Smooth muscle cell (in vitro differentiated cells): ENCODE measurements around the gene LZTR1. TPM values are rescaled to one million over a fixed set of nuclear protein-coding genes. Genes with fewer than 3 reads are reported as not detected.

Experiments
- DNase-seq: peaks from one replicate; lab custom pipeline; 2025; ENCODE audit not compliant: unreplicated experiment; lab: John Stamatoyannopoulos, UW
- H2AFZ ChIP-seq: fragments of 200-600 bp; sonication (generic); 2 replicates; pipeline ENCODE4 v1.6.0; 2016; ENCODE audit warnings: antibody characterized with exemption, low read depth, mild to moderate bottlenecking
- H3F3A ChIP-seq: fragments of 200-600 bp; sonication (generic); 2 replicates; pipeline ENCODE4 v1.6.0; 2017; ENCODE audit warnings: antibody characterized with exemption, low read depth
- H3K27ac ChIP-seq: fragments of 200-600 bp; sonication (generic); 2 replicates; pipeline ENCODE4 v1.5.1; 2016; ENCODE audit warnings: low read depth, mild to moderate bottlenecking
- H3K27me3 ChIP-seq: fragments of 200-600 bp; sonication (generic); 2 replicates; pipeline ENCODE4 v1.6.1; 2016; ENCODE audit warnings: low read depth, mild to moderate bottlenecking
- H3K36me3 ChIP-seq: fragments of 200-600 bp; sonication (generic); 2 replicates; pipeline ENCODE4 v1.5.1; 2016; ENCODE audit warnings: low read depth
- H3K4me1 ChIP-seq: fragments of 200-600 bp; sonication (generic); 2 replicates; pipeline ENCODE4 v1.5.1; 2016; ENCODE audit warnings: low read depth
- H3K4me2 ChIP-seq: fragments of 200-600 bp; sonication (generic); 2 replicates; pipeline ENCODE4 v1.6.0; 2016; ENCODE audit warnings: mild to moderate bottlenecking
- H3K4me3 ChIP-seq: fragments of 200-600 bp; sonication (generic); 2 replicates; pipeline ENCODE4 v1.5.1; 2016; ENCODE audit warnings: mild to moderate bottlenecking
- H3K79me2 ChIP-seq: fragments of 200-600 bp; sonication (generic); 2 replicates; pipeline ENCODE4 v1.6.0; 2016; ENCODE audit warnings: low read depth, mild to moderate bottlenecking
- H3K9ac ChIP-seq: fragments of 200-600 bp; sonication (generic); 2 replicates; pipeline ENCODE4 v1.6.0; 2016; ENCODE audit warnings: low read depth
- H3K9me3 ChIP-seq: fragments of 200-600 bp; sonication (generic); replicated peaks from 2 replicates; pipeline ENCODE4 v1.5.1; 2016; ENCODE audit warnings: low read depth
- H4K20me1 ChIP-seq: fragments of 200-600 bp; sonication (generic); 2 replicates; pipeline ENCODE4 v1.6.0; 2016; ENCODE audit warnings: low read depth
- CTCF ChIP-seq: fragments of 200-600 bp; sonication (generic); IDR thresholded peaks from 2 replicates; pipeline ENCODE4 v1.5.1; 2017; ENCODE audit warnings: borderline replicate concordance, mild to moderate bottlenecking, antibody characterized with exemption; ENCODE audit not compliant: insufficient read depth, poor library complexity, severe bottlenecking
- WGBS: methylation state at CpG from one replicate; pipeline ENCODE4 v1.1.7; 2016; ENCODE audit warnings: low lambda C conversion rate; 5-methylcytosine and 5-hydroxymethylcytosine counted together
- polyA plus RNA-seq: library from polyadenylated mRNA; unstranded; fragments of >200 nt; fragmentation: Nextera tagmentation; extraction: Ambion mirVana; gene quantifications from 2 replicates; pipeline ENCODE4 v1.2.1, GENCODE V29; 2016
- total RNA-seq: library from RNA; depleted of rRNA; stranded (reverse); fragments of >200 nt; gene quantifications from 2 replicates; pipeline ENCODE4 v1.2.3, GENCODE V29; 2014

LZTR1 gene
- total and polyA plus RNA-seq, 2 experiments from 2014 or later: 34.2 to 43.9 TPM

DNA sequence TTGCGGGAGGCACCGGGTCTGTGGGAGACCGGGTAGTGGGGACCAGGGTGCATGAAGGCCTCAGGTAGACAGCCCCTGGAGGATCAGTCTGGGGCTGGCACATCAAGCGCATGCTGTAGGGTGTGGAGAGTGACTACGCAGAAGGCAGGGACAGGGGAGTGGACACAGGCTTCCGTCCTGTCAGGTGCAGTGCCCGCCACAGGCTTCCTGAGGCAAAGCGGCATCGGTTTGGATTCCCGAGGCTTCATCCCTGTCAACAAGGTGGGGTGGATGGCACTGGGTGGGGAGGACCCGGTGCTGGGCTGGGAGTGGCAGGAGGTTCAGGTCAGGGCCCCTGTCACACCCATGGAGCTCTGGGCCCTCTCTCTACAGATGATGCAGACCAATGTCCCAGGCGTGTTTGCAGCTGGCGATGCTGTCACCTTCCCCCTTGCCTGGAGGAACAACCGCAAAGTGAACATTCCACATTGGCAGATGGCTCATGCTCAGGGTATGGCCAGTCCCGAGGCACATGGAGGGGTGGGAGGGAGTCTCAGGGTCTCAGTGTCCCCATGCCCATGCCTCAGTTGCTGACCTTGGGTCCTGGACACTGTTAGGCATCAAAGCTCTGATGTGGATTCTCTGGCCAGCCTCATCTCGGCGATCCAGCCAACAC is 4.5 kb upstream of the LZTR1 start:
- H3F3A ChIP-seq: no peaks in the 10 kb centered on the region
- H2AFZ ChIP-seq: no peak overlapping the region
- no peak for TF ChIP-seq CTCF
- H3K79me2 ChIP-seq: peaks cover 4% of the 10 kb centered on the region
- H3K4me1 ChIP-seq: peaks cover 14% of the 10 kb centered on the region
- no peak overlapping the region for H3K4me2 ChIP-seq
- H3K27me3 ChIP-seq: no peaks in the 10 kb centered on the region
- H4K20me1 ChIP-seq: no peaks in the 10 kb centered on the region
- H3K4me3 ChIP-seq: no peak overlapping the region
- no peaks in the 10 kb centered on the region for H3K36me3 ChIP-seq
- no peak overlapping the region for H3K27ac ChIP-seq
- WGBS: 94% methylated on average over 17 of the region's 17 CpGs
- H3K9me3 ChIP-seq: no peaks in the 10 kb centered on the region
- no peak for DNase-seq
- no peak overlapping the region for H3K9ac ChIP-seq

DNA sequence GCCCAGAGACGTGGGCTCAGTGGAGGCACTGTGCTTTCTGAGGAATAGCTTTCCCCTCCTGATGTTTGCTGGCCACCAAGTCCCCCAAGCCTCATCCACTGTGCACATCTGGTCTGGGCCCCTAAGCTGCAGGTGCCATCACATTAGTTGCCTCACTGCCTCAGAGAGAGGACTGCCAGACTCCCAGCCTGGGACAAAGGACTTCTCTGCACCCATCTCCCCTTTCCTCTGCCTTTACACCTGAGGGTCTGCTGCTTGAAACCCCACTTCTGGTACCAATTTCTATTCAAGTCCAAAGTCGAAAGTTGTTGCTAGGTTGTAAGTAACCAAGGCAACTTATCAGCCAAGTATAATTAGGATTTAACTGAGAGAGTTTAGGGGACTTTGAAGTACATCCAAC is 3.7 kb upstream of the LZTR1 start:
- no peak for TF ChIP-seq CTCF
- Histone ChIP-seq H3F3A (no peaks in the 10 kb centered on the region), H3K36me3 (no peaks in the 10 kb centered on the region), H3K9me3 (no peaks in the 10 kb centered on the region), H3K27me3 (no peaks in the 10 kb centered on the region), H3K4me2 (no peak overlapping the region), H3K27ac (no peak overlapping the region), H3K79me2 (peaks cover 12% of the 10 kb centered on the region), H3K4me3 (no peak overlapping the region), H2AFZ (no peak overlapping the region), H3K4me1 (peaks cover 19% of the 10 kb centered on the region), H3K9ac (no peak overlapping the region), H4K20me1 (no peaks in the 10 kb centered on the region)
- DNase-seq: no peak
- 95% methylated on average over 2 of the region's 2 CpGs for WGBS

DNA sequence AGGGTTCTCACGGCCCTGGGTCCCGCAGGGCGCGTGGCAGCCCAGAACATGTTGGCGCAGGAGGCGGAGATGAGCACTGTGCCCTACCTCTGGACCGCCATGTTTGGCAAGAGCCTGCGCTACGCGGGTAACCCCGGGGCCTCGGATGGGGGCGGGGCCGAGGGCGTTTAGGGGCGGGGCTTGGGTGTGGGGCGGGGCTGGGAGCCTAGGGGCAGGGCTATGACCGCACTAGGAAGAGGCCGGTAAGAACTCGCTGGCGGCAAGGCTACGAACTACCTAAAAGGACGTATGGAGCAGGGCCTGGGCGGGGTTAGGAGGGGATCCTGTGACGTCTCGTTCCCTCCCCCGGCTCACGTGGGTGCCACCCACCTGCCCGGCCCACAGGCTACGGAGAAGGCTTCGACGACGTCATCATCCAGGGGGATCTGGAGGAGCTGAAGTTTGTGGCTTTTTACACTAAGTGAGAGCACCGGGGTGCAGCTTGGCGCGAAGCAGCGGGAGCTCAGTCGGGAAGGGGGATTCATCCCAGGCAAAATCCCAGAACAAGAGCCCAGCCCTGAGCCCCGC is 2.8 kb upstream of the LZTR1 start:
- no peak overlapping the region for H3K27ac ChIP-seq
- DNase-seq: peak; percentile 20

More for the DNA sequence above, 2.8 kb upstream of the LZTR1 start:
- no peak overlapping the region for H2AFZ ChIP-seq
- 8% methylated on average over 19 of the region's 39 CpGs for WGBS
- H3K9me3 ChIP-seq: no peaks in the 10 kb centered on the region
- peaks cover 19% of the 10 kb centered on the region for H3K4me1 ChIP-seq
- peak overlapping the region; percentile 74 for H3K4me2 ChIP-seq
- peaks cover 18% of the 10 kb centered on the region for H3K79me2 ChIP-seq
- no peaks in the 10 kb centered on the region for H4K20me1 ChIP-seq
- peak overlapping the region; percentile 6 for H3K4me3 ChIP-seq
- no peaks in the 10 kb centered on the region for H3K36me3 ChIP-seq
- TF ChIP-seq CTCF: no peak
- H3K27me3 ChIP-seq: no peaks in the 10 kb centered on the region
- H3K9ac ChIP-seq: no peak overlapping the region
- no peaks in the 10 kb centered on the region for H3F3A ChIP-seq
